Type B pancreatic cell (in vitro differentiated cells): ENCODE measurements around the gene DEPDC1B. TPM values are rescaled to one million over a fixed set of nuclear protein-coding genes. Genes with fewer than 3 reads are reported as not detected.
"Not testable (repeated sequence)": the region's sequence is repeated elsewhere in the genome, so short reads cannot be mapped to it uniquely, and the experiment has no call there.

Experiments
- DNase-seq: peaks from one replicate; pipeline ENCODE4 v3.0.0; 2021; ENCODE audit warnings: mixed read lengths; ENCODE audit not compliant: unreplicated experiment; ENCODE audit errors: extremely low spot score
- H3K27ac Mint-ChIP-seq: 2 replicates; pipeline ENCODE4 v1.8.0; 2021; ENCODE audit warnings: mild to moderate bottlenecking, mixed read lengths
- H3K27me3 Mint-ChIP-seq: 2 replicates; pipeline ENCODE4 v1.8.0; 2021; ENCODE audit warnings: mixed read lengths
- H3K36me3 Mint-ChIP-seq: 2 replicates; pipeline ENCODE4 v1.8.0; 2021; ENCODE audit warnings: mixed read lengths
- H3K4me1 Mint-ChIP-seq: one replicate; pipeline ENCODE4 v1.8.0; 2021; ENCODE audit warnings: mixed read lengths; ENCODE audit not compliant: unreplicated experiment
- H3K4me3 Mint-ChIP-seq: 2 replicates; pipeline ENCODE4 v1.8.0; 2021; ENCODE audit warnings: mild to moderate bottlenecking, mixed read lengths
- H3K9me3 Mint-ChIP-seq: 2 replicates; pipeline ENCODE4 v1.8.0; 2021; ENCODE audit warnings: mixed read lengths
- total RNA-seq: library from RNA; stranded (reverse); gene quantifications from 2 replicates; pipeline ENCODE4 v1.2.1, GENCODE V29; 2021; ENCODE audit warnings: low replicate concordance
- TF ChIP-seq, protein P1 (sequence below): fragments of 200-600 bp; sonication (generic); conservative IDR thresholded peaks from 2 replicates; pipeline ENCODE4 v1.5.0; 2021; ENCODE audit warnings: antibody characterized with exemption, mild to moderate bottlenecking

Gene DEPDC1B
- total RNA-seq, 1 donor from 2014 or later, result 29.1 TPM

DNA sequence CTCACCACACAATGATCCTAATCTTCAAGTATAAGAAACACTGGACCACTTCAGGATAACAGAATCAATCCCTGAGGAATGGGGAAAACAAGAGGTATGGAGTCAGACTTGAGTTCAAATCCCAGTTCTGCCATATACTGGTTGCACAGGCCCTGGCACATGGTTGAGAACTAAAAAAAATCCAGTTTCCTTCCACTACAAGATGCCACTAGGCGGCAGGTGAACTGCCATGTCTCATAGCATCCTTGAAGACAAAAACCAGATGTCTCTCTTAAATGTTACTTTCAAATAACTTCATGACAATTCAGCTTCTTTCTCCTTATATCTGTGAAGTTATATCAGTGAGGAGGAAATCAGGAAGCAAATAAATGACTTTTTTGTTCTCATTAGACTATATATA lies 11.0 kb downstream of the DEPDC1B start:
- Mint-ChIP-seq H3K27ac (no peak overlapping the region), H3K4me3 (no peak overlapping the region), H3K4me1 (no peaks in the 10 kb centered on the region), H3K27me3 (no peaks in the 10 kb centered on the region), H3K36me3 (peaks cover 27% of the 10 kb centered on the region), H3K9me3 (no peaks in the 10 kb centered on the region)
- TF ChIP-seq, protein P1, sequence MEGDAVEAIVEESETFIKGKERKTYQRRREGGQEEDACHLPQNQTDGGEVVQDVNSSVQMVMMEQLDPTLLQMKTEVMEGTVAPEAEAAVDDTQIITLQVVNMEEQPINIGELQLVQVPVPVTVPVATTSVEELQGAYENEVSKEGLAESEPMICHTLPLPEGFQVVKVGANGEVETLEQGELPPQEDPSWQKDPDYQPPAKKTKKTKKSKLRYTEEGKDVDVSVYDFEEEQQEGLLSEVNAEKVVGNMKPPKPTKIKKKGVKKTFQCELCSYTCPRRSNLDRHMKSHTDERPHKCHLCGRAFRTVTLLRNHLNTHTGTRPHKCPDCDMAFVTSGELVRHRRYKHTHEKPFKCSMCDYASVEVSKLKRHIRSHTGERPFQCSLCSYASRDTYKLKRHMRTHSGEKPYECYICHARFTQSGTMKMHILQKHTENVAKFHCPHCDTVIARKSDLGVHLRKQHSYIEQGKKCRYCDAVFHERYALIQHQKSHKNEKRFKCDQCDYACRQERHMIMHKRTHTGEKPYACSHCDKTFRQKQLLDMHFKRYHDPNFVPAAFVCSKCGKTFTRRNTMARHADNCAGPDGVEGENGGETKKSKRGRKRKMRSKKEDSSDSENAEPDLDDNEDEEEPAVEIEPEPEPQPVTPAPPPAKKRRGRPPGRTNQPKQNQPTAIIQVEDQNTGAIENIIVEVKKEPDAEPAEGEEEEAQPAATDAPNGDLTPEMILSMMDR, result no peak
- DNase-seq, result no peak

- no peaks in the 10 kb centered on the region for H3K27me3 Mint-ChIP-seq
- no peak for DNase-seq
- H3K36me3 Mint-ChIP-seq, result peaks cover 26% of the 10 kb centered on the region
- no peak overlapping the region for H3K4me3 Mint-ChIP-seq
- TF ChIP-seq, protein P1, result peak; percentile 62
- H3K27ac Mint-ChIP-seq, result no peak overlapping the region
- H3K9me3 Mint-ChIP-seq, result no peaks in the 10 kb centered on the region
- no peaks in the 10 kb centered on the region for H3K4me1 Mint-ChIP-seq
These were observed 11.8 kb downstream of the DEPDC1B start for GRCh38 chr5:60687927-60688720.

- H3K4me3 Mint-ChIP-seq, result no peak overlapping the region
- TF ChIP-seq, protein P1, result no peak
- H3K27ac Mint-ChIP-seq, result no peak overlapping the region
- H3K36me3 Mint-ChIP-seq, result peaks cover 28% of the 10 kb centered on the region
- no peak for DNase-seq
- no peaks in the 10 kb centered on the region for H3K27me3 Mint-ChIP-seq
- H3K4me1 Mint-ChIP-seq, result no peaks in the 10 kb centered on the region
- H3K9me3 Mint-ChIP-seq, result no peaks in the 10 kb centered on the region
These were observed 13.8 kb downstream of the DEPDC1B start for GRCh38 chr5:60686157-60686556.

- TF ChIP-seq, protein P1, result no peak
- no peak for DNase-seq
- H3K4me3 Mint-ChIP-seq, result no peak overlapping the region
These were observed 14.3 kb downstream of the DEPDC1B start for GRCh38 chr5:60685700-60686099.

DNA sequence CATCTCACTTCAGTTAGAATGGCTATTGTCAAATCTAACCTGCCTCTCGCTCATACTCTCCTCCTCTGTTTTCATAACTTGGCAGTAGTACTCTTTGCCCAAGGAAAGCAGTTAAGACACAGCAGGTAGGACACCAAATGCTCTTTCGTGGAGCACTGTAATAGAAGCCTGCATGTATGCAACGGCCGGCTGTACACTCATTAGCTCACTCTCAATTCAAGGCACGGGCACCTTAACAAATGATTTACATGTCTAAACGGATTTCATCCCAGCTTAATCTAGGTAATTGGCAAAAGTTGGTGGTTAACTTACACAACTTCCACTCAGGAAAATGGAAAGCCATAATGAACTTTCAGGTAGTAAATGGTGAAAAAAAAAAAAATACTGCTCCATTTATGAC lies 14.9 kb downstream of the DEPDC1B start:
- Mint-ChIP-seq H3K27me3 (no peaks in the 10 kb centered on the region), H3K4me1 (no peaks in the 10 kb centered on the region), H3K27ac (no peak overlapping the region), H3K4me3 (no peak overlapping the region), H3K9me3 (no peaks in the 10 kb centered on the region), H3K36me3 (peaks cover 32% of the 10 kb centered on the region)
- DNase-seq, result no peak
- TF ChIP-seq, protein P1, result no peak

More at GRCh38 chr5:60685700-60686099, 14.3 kb downstream of the DEPDC1B start:
- no peaks in the 10 kb centered on the region for H3K4me1 Mint-ChIP-seq
- peaks cover 32% of the 10 kb centered on the region for H3K36me3 Mint-ChIP-seq
- no peaks in the 10 kb centered on the region for H3K9me3 Mint-ChIP-seq
- no peak overlapping the region for H3K27ac Mint-ChIP-seq
- no peaks in the 10 kb centered on the region for H3K27me3 Mint-ChIP-seq

- not testable (repeated sequence) for H3K27me3 Mint-ChIP-seq, H3K9me3 Mint-ChIP-seq, H3K27ac Mint-ChIP-seq, H3K4me1 Mint-ChIP-seq, H3K4me3 Mint-ChIP-seq, DNase-seq
- peaks cover 31% of the 10 kb centered on the region for H3K36me3 Mint-ChIP-seq
These were observed 18.0 kb downstream of the DEPDC1B start for GRCh38 chr5:60682007-60682406.
